Hematopoietic multipotent progenitor cell treated with erythropoietin and hydrocortisone succinate and interleukin-3 and kit ligand, for 4 days (in vitro differentiated cells): Measurements from ENCODE around the gene MPG.
"Not testable (repeated sequence)": the region's sequence is repeated elsewhere in the genome, so short reads cannot be mapped to it uniquely, and the experiment has no call there.

ENCODE experiments used
- DNase-seq: peaks from one replicate; pipeline ENCODE4 v3.0.0-alpha.2; 2015

Gene MPG, protein sequence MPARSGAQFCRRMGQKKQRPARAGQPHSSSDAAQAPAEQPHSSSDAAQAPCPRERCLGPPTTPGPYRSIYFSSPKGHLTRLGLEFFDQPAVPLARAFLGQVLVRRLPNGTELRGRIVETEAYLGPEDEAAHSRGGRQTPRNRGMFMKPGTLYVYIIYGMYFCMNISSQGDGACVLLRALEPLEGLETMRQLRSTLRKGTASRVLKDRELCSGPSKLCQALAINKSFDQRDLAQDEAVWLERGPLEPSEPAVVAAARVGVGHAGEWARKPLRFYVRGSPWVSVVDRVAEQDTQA

DNA sequence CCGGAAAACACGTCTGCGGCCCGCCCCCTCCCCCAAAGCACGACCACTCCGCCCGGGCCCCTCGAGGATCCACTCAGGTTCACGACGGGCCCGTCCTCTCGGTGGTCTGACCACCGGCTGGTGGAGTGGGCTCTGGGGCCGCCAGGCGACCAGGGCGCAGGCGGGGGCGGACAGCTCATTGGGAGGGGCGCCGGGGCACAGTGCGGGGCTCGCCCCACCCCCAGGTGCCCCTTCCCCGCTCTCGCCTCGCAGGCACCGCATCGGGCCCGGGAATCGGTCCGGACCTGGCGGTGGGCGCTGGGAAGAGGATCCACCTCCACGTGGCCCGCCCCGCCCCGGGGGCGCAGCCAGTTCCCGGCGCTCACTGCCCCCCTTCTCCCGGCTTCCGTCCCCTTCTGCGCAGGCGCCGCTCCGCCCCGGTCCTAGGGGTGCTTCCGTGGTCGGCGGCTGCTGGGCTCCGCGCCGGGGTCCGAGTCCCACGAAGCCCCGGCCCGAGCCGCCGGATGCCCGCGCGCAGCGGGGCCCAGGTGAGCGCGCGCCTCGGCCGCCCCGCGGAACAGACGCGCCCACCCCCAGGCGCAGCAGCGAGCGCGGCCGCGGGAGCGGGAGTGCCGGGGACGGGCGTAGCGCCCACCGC, at the start of gene MPG:
Gene MPG, plus strand, starts transcription at position 419 of the 637 bp plus-strand sequence. Its CDS starts 85 bp downstream, at position 504.
- DNase-seq = peak; percentile 91

DNA sequence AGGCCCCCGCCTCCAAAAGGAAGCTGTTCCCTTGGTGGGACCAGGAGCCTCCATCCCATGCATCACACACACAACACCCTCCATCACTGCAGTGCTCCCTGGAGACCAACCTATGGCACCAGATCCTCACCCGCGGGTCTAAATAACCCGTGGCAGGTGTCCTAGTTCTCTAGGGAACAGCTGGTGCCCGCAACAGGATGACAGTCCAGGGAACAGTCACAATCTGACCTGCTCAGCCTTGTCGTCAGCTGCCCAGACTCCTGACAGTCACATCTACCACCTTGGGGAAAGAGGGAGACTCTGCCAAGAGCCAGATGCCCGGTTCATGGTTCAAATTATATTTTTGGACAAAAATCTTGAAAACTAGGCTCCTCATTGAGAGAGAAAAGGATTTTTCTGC, 47.4 kb upstream of the MPG start:
- not testable (repeated sequence) for DNase-seq

DNA sequence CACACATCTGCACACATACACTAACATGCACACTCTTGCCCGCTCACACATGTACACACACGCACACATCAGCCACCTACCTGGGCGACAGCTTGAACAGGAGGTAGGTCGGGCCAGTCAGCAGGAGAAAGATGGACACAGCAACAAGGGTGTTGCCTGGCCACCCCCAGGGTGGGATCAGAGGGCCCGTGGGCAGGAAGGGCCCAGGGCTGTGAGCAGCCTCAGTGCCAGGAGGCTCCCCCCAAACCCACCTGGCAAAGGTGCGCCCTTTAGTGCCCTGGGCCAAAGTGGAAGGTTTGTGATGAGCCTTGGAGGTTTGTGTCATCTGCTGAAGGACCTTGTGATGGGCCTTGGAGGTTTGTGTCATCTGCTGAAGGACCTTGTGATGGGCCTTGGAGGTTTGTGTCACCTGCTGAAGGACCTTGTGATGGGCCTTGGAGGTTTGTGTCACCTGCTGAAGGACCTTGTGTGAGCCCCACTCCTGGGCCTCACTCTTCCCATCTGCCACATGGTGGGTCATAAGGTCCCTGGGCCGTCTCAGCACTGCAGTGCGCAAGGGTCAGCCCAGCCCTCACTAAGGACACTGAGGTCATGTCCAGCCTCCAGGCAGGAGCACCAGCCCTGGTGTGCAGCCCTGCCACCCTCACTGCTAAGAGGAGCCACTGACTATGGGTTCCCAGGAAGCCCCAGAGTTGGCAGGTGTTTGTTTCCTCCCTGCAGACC, 44.7 kb upstream of the MPG start:
- not testable (repeated sequence) for DNase-seq

DNA sequence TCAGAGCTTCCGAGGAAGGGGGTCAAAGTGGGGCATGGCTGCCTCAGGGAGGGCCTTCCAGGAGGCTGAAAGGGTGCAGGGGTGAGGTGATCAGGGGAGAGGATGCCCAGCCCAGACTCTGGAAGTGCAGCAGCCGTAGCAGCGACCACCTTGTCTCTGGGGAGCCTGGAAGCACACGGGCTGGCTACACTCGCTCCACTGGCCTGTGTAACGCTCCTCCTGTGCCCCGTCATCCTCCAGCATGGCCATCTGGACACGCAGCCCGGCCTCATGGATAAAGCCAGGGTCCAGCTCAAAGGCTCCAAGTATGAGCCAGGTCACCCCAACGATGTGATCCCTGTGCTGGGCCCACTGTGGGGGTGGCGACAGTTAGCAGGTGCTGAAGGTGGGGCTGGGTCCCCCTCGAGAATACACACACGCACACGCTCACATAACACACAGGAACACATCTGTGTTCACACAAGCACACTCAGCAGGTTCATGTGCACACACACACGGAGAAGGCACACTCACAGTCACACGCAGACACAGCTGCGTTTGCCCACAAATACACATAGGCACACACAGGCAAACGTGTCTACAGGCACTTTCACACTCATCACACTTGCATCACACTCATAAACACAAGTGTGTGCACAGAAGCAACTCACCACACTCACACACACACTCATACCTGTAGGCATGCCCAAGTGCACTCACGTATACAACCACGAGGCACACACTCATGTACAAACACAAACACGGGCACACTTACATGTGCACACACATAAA, 44.0 kb upstream of the MPG start:
- no peak for DNase-seq

DNA sequence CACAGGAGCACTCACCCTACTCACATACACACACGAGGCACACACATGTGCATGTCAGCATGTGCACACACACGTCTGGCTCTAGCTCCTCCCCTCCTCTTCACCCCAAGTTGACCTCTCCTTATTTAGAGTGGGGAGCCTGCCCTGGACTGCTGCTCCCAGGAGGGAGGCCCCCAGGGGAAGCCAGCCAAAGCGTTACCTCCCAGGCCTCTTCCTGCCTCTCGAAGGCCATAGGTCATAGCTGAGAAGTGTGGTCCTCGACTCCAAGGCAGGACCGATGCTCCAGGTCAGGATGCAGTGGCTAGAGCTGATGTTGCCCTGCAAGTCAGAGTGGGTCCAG, 43.4 kb upstream of the MPG start:
- DNase-seq = no peak

DNA sequence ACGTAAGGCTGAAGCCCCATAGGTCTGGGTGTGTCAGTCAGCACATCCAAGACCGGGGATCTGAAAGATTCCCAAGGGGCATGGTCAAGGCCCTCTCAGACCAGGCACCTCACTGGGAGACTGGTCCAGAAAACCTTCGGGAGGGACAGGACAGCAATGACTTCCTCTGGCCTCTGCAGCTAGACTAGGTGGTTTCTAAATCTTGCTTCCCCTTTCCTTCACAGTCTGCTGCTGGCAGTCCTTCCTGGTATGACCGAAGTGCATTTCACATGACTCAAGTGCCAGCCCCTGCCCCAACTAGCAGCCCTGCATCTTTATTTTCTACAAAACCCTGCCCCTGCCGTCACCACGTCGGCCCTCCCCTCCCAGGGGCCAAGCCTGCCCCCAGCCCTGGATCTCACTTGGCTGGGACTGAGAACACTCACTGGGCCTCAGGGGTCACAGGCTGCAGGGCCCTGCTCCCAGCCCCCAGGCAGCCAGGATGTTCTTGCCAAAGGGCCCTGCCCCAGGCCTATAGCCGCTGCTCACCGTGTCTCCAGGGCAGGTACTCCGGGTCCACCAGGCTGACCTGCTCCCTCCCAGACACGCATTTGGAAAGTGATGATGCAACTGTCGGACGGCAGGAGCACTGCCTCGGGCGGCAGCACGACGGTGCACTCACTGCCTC, 42.9 kb upstream of the MPG start:
- peak; percentile 80 for DNase-seq

DNA sequence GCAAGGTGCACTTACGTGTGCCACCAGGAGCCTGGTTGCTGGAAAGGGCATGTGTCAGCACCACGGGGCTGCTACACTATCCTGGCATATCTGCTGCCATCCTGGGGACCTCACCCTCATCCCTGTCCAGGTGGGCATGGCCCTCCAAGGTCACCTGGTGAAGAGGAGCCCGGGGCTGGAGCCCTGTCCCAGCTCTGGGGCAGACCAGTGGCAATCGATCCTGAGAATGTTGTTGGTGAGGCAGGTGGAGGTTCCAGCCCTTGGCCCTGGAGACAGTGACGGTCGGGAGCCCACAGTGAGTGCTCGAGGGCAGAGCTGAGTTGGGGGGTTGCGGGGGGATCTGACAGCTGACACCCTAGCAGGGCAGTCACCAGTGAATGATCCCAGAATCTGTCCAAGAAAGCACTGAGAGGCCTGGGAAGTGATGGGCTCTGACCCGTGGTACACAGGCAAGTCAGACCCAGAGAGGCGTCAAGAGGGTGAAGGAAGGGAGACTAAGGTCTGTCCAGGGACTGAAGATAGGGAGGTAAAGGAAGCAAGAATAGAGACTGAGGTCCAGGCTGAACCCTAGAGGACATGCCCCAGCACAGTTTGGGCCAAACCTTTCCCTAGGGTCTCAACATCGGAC, 42.2 kb upstream of the MPG start:
- DNase-seq = no peak

DNA sequence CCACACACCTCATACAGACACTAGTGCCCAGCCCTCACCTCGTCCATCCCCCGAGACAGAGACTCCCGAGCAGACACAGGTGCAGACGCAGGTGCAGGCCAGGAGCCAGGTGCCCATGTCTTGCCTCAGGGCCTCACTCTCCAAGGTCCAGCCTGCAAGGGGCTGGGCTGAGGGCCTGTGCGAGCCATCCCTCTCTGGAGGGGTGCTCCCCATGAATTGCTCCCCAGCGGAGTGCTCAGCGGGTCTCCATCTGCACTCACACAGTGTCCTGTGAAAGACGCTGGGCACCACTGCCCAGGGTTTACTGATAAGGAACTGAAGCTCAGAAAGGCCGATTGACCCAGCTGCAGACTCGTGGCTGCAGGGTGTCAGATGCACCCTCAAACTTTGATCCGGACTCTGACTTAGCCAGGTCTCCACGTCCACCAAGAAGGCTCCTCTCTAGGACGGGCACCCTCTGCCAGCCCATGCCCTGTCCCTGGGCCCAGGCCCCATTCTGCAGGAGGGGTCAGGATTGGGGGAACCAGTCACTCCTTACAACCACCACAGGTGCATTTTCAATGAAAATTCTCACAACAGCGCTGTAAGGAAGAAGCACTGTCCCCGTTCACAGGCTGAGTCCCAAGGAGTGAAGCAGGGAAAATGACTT, 41.6 kb upstream of the MPG start:
- DNase-seq = no peak

DNA sequence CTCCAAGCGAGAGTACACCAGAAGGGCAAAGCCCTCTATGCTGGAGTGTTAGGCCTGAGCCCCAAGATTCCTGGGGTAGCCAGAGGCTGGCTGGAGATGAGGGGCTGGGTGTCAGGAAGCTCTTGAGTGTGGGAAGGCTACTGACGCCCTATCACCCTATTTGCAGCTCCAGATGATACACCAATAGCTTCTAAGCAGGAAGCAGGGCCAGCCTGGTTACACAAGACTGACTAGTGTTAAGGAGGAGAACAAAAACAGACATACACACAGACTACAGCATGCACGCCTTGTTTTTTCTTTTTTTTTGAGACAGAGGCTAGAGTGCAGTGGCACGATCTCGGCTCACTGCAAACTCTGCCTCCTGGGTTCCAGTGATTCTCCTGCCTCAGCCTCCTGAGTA, 40.5 kb upstream of the MPG start:
- peak; percentile 36 for DNase-seq

DNA sequence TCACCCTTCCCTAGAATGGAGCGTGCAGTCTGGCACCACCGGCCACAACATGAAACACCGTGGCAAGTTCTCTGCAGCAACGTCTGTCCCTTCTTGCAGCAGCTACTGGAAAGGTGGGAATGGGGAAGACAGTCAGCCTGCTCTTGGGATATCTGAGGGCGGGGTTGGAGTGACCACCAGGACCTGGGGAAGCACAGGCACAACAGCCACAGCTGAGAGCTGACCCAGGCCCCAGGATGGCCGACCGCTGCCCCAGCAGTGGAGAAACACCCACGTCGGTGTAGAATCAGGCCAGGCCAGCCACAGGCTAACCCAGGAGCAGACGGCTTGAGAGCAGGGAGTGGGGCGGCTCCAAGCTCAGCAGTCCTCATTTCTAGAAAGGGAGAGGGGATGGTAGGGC, 39.8 kb upstream of the MPG start:
- DNase-seq = not testable (repeated sequence)

DNA sequence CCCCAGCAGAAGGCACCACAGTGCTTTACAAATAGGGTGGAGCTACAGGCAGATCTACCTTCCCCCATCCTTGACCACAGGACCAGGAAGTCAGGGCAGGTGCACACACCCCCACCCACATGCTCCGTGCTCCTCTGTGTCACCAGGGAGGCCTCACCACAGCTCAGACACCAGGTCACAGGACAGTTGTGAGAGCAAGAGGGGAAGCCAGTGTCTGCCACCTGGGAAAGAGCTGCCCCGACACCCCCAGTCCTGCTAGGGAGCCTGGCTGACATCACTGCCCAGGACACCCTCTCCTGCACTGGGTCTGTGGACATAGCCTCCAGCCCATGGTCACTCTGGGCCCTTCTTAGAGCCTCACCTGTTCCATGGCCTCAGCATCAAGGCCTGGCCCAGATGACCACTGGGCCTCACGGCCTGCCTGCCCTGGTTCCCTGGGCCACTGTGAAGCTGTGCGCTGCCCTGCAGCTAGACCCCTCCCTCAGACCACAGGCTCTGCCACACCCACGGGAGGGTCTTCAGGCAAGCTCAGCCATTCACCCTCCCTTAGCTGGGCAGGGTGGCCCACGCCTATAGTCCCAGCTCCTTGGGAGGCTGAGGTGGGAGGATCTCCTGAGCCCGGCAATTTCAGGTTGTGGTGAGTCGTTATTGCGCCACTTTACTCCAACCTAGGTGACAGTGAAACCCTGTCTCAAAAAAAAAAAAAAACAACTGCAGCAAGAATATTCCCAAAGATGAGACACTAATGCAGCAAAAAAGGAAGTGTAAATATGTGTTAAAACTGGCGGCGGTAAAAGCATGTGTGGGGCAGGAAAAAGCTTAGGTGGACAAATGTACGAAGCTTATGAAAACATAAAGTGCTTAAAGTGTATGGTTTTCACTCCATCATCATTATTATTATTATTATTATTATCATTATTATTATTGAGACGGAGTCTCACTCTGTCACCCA, 38.8 kb upstream of the MPG start:
- DNase-seq = peak; percentile 44

DNA sequence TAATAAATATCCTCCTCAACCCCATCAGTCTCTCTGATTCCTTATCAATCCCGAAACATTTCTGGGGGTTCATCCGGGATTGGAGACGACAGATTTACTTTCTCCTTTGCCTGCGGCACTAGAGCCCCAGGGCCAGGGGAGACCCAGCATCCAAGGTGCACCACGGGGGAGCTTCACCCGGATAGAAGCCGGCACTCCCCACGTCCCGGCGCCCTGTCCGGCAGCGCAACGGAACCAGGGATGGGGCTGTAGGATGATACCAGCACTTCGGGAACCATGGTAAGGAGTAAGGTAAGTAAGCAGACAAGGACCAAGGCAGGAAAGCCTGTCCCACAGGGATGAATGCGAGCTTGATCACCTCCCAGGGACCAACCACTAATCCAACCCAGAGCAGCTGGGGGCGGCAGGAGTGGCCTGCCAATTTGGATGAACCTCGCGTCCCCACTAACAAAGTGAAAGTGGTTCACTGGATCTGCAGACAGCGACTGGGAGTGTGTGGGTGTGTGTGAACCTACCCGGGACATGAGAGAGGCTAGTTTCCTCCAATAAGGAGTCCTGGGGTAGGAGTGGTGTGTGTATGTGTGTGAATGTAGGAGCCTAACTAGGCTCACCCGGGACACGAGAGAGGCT, 36.5 kb upstream of the MPG start:
- no peak for DNase-seq

DNA sequence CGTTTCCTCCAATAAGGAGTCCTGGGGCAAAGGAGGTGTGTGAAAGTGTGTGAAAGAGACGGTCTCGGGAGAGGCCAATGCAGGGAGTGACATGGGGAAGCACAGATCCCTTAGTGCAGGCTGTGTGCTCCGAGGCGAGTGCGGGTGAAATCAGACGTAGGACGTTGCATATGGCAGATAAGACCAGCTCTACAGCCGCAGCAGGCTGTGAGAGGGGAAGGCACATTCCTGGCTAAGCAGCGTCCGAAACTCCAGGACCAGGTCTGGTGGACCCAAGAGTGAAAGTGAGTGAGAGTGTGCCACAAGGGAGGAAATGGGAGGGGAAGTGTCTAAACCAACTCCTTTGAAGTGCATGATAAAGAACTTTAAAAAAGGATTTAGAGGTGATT, 36.0 kb upstream of the MPG start:
- DNase-seq = no peak

DNA sequence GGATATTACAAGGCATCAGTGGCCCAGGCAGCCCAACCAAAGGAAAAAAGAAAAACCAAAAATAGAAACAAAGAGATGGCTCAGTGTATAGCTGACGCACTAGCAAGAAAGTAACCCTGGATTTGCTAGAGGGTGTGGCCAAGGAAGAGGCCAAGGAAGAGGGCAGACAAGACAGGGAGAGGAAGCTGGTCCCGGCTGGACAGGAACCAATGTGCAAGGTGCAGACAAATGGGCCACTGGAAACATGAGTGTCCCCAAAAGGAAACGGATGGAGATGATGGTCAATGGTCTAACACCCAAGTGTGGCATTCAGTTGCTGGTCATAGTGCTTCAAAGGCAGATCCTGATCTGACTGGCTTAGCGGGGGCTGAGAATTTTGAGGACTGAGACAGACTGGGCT, 35.3 kb upstream of the MPG start:
- DNase-seq = no peak

DNA sequence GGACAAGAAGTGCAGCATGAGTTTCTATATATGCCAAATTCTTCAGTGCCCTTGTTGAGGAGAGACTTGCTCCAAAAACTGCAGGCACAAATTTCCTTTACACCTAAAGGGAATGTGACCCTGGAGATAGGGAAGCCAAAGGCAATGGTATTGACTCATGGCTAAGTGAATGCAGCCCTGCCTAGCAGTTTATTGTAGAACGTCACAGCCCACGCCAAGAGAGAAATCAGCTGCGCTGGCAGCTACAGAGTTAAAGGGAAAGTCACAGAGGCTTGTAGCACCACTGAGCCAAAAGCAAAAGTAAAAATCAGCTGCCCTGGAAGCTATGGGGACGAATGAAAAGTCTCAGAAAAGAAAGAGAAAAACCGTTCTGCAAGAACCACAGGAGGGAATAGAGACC, 34.7 kb upstream of the MPG start:
- DNase-seq = no peak

DNA sequence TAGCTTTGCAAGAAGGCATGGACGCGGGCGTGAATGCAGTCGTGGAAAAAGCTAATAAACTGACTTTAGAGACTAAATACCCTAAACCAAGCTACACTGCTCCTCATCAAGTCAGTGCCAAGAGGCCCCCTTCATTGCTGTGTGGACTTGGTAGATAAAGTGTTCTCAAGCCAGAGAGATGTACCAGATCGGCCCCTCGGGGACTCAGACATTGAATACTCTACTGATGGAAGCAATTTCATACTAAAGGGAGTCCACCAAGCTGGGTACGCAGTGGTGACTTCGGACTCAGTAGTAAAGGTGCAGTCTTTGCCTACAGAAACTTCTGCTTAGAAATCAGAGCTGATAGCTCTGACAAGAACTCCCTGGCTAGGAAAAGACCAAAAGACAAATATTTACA, 33.4 kb upstream of the MPG start:
- no peak for DNase-seq

DNA sequence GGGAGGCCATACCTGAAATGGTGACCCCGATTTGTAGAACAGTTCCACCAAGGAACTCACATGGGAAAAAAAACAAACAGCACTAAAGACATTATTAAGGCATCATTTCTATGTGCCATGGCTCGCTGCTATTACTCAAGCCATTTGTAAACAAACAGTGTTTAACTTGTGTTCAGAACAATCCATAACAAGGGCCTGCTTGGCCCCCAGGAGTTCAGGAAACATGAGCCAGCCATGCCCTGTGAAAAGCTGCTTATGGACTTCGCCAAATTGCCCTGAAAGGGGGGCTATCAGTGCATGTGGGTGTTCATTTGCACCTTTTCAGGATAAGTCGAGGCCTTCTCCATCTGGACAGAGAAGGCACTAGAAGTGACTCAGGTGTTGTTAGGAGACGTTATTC, 32.6 kb upstream of the MPG start:
- no peak for DNase-seq

DNA sequence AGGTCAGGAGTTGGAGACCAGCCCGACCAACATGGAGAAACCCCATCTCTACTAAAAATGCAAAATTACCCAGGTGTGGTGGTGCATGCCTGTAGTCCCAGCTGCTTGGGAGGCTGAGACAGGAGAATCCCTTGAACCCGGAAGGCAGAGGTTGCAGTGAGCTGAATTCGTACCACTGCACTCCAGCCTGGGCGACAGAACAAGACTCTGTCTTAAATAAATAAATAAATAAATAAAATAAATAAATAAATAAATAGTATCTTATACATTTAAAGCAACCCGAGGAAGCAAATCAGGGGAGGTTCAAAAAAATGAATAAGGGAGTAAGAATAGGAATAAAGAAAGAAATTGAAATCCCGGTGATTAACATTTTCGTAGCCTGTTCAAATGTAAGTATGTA, 31.5 kb upstream of the MPG start:
- DNase-seq = not testable (repeated sequence)

DNA sequence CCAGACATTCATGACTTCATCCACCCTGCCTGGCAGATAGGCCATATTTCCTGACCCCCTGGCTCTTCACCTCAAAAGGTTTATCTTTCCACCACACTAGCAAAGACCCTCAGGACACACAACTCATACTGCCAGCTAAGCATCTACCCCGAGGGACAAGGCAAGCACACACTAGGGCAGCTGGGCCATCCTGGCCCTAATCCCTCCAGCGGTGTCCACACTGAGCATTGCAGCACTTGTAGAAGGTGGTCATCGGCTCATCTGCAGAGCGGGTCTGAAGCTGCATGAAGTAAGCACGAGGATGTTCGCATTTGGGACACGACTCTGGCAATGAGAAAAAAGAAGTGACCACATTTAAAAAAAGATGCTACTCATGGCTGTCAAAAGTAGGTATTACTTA, 30.8 kb upstream of the MPG start:
- DNase-seq = no peak
